Nucleus accumbens (tissue), 56 donors: ENCODE results near the gene GOLGB1.
"Not testable (repeated sequence)": the region's sequence is repeated elsewhere in the genome, so short reads cannot be mapped to it uniquely, and the experiment has no call there.

Experiments
- DNase-seq, 56 donors: peaks; one replicate each; lab custom pipeline; 2025; lab: John Stamatoyannopoulos, UW

The GOLGB1 gene

DNA sequence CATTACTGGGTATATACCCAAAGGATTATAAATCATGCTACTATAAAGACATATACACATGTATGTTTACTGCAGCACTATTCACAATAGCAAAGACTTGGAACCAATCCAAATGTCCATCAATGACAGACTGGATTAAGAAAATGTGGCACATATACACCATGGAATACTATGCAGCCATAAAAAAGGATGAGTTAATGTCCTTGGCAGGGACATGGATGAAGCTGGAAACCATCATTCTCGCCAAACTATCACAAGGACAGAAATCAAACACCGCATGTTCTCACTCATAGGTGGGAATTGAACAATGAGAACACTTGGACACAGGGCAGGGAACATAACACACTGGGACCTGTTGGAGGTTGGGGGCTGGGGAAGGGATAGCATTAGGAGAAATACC is 6.4 kb downstream of the GOLGB1 start:
- DNase-seq, result not testable (repeated sequence)

- no peak for DNase-seq
These were observed 8.6 kb downstream of the GOLGB1 start for GRCh38 chr3:121740896-121741295.

GRCh38 chr3:121739902-121740301 is 9.6 kb downstream of the GOLGB1 start:
- DNase-seq, result no peak

DNA sequence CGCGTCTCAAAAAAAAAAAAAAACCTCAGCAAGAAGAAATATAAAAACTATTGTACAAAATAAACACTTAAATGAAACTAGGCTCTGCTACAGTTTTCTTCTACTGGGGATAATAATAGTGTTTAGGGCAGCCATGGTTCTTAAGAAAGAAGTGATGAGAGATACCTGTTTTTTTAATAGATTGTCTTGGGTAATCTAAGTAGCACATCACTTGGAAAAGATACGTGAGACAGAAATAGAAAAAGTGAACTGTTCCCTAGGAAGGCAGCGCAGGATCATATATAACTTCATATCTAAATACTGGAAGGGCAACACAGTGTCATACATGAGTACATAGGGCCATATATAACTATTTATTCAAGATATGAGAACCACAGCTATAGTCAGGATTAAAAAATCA is 11.9 kb downstream of the GOLGB1 start:
- DNase-seq, result no peak

DNA sequence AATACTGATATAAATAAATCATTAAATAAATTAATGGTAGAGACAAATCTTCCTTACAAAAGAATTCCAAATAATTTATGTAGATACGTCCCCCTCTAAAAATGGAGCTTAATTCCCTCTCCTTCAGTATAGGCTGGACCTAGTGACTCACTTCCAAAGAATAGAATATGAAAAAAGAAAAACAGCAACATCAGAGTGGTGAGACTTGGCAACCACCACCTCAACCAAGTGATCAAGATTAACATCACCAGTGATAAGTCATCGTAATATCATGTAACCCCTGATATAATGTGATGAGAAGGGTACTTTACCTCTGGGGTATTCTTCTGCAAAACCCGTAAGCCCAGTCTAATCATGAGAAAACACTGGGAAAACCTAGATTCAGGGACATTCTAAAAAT is 13.4 kb downstream of the GOLGB1 start:
- no peak for DNase-seq

DNA sequence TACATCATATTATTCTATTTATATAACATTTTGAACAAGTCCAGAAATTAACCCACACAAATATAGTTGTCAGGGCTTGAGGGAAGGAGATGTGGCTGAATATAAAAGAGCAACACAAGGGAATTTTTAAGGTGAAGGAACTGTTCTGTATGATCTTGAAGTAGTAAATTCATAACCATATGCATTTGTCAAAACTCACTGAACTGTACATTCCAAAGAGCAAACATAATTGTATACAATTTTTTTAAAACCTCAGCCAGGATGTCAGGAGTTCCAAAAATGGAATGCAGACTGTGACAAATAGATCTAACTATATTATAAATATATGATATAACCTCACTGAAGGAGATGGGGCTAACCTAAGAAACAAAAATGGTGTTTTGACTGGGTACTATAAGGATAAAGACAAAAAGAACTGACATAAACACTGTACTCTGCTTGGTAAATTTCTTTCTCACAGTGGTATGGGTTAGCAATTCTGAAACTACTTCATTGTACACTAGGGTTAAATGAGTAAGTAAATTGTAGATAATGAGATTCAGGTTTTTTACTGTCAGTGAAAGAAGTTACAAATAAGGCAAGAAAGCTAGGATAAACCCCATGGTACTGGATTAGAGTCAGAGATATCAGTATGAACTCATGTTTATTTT is 14.4 kb downstream of the GOLGB1 start:
- no peak for DNase-seq

- DNase-seq, result no peak
These were observed 18.4 kb downstream of the GOLGB1 start for GRCh38 chr3:121730940-121731687.

GRCh38 chr3:121724130-121724529 is 25.4 kb downstream of the GOLGB1 start:
- no peak for DNase-seq

DNA sequence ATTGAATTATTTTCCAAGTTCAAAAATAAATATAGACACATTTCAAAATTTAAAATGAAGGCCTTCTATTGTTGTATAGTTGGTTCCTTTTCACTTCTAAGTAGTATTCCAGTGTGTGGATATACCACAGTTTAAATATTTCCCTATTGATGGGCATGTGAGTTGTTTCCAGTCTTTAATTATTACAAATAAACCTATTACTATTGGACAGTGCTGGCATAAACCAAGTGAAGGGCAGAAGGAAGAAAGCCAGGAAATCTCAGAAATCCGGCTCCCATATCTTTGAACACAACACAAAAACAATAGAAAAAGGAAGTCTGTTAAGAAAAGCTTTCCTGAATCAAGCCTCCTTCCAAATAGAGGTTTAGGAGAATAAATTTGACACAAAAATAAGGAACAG is 26.1 kb downstream of the GOLGB1 start:
- no peak for DNase-seq

- no peak for DNase-seq
These were observed 27.1 kb downstream of the GOLGB1 start for GRCh38 chr3:121722411-121722810.

DNA sequence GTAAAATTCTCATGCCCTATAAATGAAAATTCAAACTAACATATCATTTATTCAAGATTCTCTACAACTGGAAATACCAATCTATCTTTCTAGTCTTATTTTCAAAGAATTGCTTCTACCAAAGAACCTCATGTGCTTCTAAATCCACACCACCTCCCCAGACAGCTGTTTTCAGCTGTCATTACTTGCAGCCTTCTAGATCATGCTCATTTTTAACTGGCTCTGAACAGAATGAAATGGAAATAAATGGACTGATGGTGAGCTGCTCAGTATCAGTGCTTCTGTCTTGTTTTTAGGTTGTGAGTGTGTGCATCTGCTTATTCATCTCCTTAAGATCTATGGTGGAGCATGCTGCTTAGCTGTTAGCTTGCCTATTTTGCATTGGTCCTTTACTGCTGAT is 29.4 kb downstream of the GOLGB1 start:
- DNase-seq, result no peak

DNA sequence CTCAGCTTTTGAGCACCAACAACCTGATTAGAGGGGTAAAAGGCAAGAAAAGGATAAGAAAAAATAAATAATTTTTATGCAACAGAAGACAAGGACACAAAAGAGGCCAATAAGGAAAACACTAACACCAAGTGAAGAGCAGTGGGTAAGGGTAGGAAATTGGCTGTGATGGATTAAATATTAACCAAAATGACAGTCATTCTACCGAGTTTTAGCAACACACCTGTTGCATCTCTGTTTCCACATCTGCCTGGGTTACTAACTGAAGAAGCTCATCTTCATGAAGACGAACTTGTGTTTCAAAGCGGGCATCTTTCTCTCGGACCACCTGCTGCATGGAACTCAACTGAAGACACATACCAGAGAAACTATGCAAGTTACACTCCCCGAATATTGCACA is 30.1 kb downstream of the GOLGB1 start:
- no peak for DNase-seq

GRCh38 chr3:121718205-121718846 is 31.2 kb downstream of the GOLGB1 start:
- DNase-seq, result no peak

GRCh38 chr3:121710347-121710746 is 39.2 kb downstream of the GOLGB1 start:
- DNase-seq, result no peak

GRCh38 chr3:121707531-121708273 is 41.8 kb downstream of the GOLGB1 start:
- DNase-seq, result no peak

GRCh38 chr3:121705541-121705940 is 44.0 kb downstream of the GOLGB1 start:
- DNase-seq, result no peak

- no peak for DNase-seq
These were observed 45.6 kb downstream of the GOLGB1 start for GRCh38 chr3:121703973-121704372.

DNA sequence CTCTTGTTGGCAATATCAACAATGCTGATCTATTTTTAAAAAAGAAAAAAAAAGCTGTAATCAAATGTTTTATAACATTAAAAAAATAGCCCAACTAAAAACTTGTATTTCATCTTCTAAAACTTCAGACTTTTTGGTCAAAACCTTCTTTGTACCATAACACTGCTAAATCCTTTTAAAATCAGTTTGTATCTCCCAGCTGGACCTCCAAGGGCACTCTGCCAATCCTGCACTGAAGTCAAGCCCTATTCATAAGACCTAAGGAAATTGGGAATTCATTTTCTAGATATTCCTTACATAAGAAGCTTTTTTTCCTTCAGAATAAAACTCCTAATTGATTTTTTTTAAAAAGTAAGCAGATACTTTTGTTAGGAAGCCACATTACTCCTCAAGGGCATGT is 50.6 kb downstream of the GOLGB1 start:
- DNase-seq, result no peak

GRCh38 chr3:121698476-121698875 is 51.1 kb downstream of the GOLGB1 start:
- no peak for DNase-seq

GRCh38 chr3:121696186-121696585 is 53.4 kb downstream of the GOLGB1 start:
- no peak for DNase-seq

GRCh38 chr3:121692010-121692699 is 57.4 kb downstream of the GOLGB1 start:
- no peak for DNase-seq
